HG03460 (cell line): Measurements from ENCODE around the gene FCHSD2.
"Not testable (repeated sequence)": the region's sequence is repeated elsewhere in the genome, so short reads cannot be mapped to it uniquely, and the experiment has no call there.

Experiments used
- ATAC-seq: cut with Tn5 transposase; IDR thresholded peaks from one replicate; pipeline ENCODE4 v1.9.1; 2021; ENCODE audit not compliant: unreplicated experiment

Gene FCHSD2

DNA sequence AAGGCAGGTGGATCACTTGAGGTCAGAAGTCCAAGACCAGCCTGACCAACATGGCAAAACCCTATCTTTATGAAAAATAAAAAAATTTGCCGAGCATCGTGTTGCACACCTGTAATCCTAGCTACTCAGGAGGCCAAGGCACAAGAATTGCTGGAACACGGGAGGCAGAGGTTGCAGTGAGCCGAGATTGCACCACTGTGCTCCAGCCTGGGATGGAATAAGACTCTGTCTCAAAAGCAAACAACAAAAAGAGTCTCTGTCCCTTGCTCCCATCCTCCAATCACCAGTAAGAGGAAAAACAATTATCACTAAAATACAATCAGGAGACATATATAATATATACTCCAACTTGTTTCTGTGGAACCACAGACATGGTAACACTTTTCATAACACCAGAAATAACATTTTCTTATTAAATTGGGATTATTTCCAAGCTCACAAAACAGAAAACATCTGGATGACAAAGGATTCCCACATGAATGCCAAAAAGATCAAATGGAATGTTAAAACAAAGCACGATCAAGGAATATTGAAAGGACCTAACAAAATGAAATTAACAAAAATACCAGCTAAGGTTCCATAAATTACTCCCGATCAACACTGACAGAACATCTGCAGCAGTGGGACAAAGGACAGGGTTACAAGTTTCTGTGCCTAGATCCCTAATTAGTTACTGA, 15.2 kb downstream of the FCHSD2 start:
- ATAC-seq: no peak

DNA sequence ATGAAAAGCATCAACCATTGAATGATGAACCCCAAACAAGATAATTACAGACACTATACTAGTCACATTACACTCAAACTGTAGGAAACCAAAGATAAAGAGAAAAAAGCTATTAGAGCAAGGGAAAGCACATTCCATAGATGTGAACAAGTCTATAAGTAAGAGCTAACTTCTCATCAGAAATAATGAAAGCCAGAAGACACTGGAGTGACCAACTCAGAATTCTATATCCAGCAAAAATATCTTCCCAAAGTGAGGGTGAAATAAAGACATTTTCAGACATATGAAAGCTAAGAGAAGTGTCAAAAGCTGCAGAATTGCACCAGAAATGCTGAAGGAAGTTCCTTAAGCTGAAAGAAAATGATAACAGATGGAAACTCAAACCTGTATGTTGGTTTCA, 17.3 kb downstream of the FCHSD2 start:
- ATAC-seq: no peak

DNA sequence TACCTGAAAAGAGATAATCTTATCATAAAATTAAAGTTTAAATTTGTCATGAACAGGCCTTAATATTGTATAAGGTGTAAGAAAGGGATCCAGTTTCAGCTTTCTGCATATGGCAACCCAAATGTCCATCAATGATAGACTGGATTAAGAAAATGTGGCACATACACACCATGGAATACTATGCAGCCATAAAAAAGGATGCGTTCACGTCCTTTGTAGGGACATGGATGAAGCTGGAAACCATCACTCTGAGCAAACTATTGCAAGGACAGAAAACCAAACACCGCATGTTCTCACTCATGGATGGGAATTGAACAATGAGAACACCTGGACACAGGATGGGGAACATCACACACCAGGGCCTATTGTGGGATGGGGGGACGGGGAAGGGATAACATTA, 18.2 kb downstream of the FCHSD2 start:
- not testable (repeated sequence) for ATAC-seq

- ATAC-seq: no peak
Measured at GRCh38 chr11:73121692-73122091, 20.4 kb downstream of the FCHSD2 start.

DNA sequence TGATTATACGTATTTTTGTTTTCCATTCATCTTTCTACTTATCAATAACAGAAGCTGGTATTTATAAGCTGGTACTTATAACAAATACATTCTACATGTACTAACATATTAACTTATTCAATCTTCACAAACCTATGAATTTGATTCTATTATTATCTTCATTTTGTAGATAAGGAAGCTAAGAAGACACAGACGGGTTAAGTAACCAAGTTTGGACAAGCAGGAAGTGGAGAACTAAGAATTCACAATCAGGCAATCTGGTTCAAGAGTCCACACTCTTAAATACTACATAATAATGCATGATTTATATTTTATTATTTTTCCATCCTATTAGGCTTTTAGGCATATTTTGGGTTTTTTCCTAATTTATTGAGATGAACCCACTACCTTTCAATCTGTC, 25.0 kb downstream of the FCHSD2 start:
- no peak for ATAC-seq

GRCh38 chr11:73116636-73117035, 25.5 kb downstream of the FCHSD2 start:
- no peak for ATAC-seq

DNA sequence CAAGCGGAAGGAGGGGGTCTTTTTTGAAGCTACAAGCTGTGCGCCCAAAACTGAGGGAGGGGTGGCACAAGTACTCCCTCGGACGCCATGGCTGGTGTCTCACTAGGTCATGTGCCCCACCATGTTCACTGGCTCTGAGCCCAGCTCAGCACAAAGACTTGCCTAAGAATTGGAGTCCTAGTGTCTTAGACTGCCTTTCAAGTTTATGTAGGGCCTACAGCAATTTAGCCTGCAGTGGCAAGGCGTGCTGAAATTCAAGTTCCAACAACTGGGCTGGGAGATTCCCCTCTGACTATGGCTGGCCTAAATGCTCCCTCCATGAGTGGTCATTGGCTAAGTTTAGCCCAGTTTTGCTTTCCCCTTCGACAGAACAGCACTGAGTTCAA, 27.3 kb downstream of the FCHSD2 start:
- ATAC-seq: no peak

DNA sequence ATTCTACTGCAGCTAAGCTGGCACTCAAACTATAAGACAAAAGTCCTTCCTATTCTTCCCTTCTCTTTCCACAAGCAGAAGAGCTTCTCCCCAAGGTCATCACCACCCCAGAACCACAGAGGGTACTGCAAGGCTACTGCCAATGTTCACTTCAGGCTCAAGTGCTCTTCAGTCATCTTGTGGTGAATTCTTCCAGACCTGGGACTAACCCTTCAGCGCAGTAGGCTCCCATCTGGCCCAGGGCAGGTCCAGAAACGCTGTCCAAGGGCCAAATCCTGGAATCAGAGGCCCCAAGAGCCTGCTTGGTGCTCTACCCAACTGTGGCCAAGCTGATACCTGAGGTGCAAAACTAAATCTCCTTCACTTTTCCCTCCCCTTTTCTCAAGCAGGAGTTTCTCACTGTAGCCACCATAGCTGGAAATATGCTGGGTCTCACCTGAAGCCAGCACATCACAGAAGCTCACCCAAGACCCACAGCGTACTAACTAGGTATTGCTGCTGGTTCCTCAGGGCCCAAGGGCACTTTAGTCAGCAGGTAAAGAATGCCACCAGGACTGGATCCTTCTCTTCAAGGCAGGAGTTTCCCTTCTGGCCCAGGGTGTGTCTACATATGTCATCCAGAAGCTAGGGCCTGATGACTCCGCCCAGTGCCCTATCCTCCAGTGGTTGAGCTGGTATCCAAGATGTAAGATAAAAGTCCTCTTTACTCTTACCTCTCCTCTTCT, 27.8 kb downstream of the FCHSD2 start:
- no peak for ATAC-seq

GRCh38 chr11:73113426-73113825, 28.7 kb downstream of the FCHSD2 start:
- ATAC-seq: no peak

DNA sequence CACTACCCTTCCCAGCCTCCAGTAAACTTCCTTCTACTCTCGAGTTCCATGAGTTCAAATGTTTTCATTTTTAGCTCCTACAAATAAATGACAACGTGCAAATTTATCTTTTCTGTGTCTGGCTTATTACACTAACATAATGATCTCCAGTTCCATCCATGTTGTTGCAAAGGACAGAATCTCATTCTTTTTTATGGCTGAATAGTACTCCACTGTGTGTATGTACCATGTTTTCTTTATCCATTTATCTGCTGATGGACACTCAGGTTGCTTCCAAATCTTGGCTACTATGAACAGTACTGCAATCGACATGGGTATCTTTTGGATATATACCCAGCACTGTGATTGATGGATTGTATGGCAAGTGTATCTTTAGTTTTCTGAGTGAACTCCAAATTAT, 34.5 kb downstream of the FCHSD2 start:
- no peak for ATAC-seq

DNA sequence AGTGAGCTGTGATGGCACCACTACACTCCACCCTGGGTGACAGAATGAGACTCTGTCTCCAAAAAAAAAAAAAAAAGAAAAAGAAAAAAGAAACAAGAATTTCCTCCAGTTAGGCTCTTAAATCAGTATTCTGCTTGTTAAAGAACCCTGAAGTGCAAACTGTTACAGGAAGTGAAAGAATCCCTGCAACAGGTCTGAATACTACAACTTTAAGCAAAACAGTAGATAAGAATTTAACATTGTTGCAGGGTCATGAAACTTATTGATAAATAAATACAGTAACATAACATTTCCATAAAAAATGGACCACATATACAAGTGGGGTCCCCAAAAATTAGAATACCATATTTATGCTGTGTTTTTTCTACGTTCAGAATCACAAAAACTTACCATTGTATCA, 35.8 kb downstream of the FCHSD2 start:
- ATAC-seq: no peak

DNA sequence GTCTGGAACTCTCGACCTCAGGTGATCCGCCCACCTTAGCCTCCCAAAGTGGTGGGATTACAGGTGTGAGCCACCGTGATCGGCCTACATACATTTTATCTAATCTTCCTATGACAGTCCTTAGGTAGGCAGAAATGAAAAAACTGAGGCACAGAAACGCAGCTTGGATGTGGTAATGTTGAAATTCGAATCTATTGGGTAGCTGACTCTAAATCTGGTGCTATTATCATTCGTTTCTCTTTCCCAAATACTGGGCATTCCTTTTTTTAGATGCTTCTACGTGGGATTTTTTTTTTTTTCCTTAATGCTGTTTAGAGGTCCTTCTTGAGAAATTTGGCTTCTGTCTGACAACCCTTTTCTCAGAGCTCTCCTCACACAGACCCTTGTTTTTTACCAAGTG, 41.5 kb downstream of the FCHSD2 start:
- ATAC-seq: no peak

GRCh38 chr11:73099512-73100266, 42.4 kb downstream of the FCHSD2 start:
- ATAC-seq: no peak

DNA sequence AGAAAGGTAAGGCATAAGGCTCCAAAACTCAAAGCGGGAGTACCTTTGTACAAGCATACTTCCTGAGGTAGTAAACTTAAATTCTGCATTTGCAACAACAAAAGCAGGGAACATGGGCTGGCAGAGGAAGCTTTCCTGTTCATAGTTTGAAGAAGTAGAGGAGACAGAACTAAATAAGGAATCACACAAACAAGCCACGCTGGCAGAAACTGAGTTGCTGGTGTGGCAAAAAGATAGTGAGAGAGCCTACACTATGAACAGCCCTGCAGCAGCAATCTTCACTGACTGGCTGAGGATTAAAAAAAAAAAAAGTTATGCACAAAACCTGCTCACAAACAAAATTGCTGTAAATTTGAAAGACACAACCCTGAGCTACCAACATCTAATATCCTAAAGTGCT, 46.5 kb downstream of the FCHSD2 start:
- ATAC-seq: no peak

DNA sequence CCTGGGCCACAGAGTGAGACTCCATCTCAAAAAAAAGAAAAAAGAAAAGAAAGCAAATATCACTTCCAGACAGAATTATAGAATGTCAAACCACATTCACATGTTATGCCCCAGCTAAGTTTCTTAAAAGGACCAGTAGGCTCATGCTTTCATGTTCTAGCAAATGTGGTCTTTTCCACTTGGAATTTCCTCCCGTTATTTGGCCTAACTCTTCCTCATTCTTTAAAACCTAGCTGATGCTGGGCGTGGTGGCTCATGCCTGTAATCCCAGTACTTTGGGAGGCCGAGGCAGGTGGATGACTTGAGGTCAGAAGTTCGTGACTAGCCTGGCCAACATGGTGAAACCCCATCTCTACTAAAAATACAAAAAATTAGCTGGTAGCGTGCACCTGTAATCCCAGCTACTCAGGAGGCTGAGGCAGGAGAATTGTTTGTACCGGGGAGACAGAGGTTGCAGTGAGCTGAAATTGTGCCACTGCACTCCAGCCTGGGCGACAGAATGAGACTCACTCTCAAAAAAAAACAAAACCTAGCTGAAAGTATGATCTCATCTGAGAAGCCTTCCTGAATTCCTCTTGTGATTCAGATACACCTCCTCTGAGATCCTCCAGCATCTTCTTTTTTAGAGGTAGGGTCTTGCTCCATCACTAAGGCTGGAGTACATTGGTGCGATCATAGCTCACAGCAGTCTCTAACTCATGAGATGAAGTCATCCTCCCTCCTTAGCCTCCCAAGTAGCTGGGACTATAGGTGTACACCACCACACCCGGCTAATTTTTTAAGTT, 50.4 kb downstream of the FCHSD2 start:
- no peak for ATAC-seq

- no peak for ATAC-seq
Measured at GRCh38 chr11:73087730-73088129, 54.4 kb downstream of the FCHSD2 start.

- ATAC-seq: no peak
Measured at GRCh38 chr11:73085189-73085875, 56.8 kb downstream of the FCHSD2 start.

DNA sequence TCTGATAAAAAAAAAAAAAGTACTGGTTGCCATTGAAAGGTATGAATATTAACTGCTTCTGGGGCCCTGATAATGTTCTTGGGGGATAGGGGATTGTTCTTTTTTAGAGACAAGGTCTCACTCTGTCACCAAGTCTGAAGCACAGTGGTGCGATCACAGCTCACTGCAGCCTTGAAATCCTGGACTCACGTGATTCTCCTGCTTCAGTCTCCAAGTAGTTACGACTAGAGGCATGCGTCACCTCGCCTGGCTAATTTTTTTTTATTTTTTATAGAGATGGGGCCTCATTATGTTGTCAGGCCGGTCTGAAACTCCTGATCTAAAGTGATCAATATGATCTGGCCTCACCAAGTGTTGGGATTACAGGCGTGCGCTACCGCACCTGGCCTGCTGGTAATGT, 63.5 kb downstream of the FCHSD2 start:
- no peak for ATAC-seq

GRCh38 chr11:73077454-73077853, 64.7 kb downstream of the FCHSD2 start:
- no peak for ATAC-seq

DNA sequence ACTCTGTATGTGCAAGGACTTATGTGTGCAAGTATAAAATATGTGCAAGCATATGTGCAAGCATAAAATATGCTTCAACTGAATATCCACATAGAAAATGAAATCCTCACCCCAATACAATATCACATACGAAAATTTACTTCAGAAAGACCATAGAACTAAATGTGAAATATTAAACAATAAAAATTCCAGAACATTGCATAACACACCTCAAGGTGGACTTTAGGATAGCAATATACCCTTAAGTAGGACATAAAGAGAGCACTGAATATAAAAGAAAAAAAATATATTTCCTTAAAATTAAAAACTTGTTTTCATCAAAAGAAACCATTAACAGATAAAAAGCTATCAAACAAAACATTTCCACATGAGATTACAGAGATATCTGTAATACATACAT, 67.8 kb downstream of the FCHSD2 start:
- ATAC-seq: no peak
